Anterior cingulate cortex (tissue), 58 donors: ENCODE data around the gene CDH22.

Experiments
- DNase-seq, 58 donors: peaks; one replicate each; lab custom pipeline; 2025; lab: John Stamatoyannopoulos, UW

Gene CDH22

DNA sequence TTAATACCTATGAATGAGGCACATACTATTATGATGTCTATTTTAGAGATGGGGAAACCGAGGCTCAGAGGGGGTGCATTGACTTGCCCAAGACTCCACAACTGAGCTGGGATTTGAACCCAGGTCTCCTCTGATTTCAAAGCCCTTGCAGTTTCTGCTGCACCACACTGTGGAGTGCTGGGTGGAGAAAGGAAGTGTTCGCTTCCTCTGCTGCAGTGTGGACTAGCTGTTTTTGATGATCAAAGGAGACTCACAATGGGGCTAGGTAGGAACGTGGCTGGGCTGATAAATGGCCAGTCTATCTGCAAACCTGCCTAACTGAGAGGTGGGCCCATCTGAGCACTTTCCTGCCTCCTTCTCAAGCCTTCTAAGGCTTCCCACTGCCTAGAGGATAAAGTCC lies 102.9 kb downstream of the CDH22 start:
- no peak for DNase-seq

DNA sequence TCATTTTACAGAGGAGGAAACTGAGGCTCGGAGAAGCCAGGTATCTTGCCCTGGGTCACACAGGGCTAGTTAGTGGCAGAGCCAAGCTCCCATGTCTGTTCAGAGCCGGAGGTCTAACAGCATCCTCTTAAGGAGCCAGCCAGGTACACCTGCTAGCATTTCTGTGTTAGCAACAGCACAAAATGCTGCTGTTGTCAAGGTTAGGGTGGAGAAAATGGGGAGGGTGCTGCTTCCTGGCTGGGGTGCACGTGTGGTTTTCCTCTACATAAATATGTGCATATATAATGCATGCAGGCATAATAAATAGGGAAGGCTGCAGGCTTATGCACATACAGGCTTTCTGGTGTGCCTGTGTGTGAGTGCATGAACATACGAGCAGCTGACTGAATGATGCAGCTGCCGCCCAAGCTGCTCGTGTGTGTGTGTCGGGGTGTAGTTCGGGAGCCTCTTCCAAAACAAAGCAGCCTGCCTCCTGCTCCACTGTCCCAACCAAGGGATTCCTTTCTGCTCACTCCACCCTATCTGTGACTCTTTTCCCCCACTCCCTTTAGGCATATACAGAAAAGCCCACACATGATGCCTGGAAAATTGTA lies 103.6 kb downstream of the CDH22 start:
- DNase-seq: peak in 2 of 58 donors; percentile 12 to 32

DNA sequence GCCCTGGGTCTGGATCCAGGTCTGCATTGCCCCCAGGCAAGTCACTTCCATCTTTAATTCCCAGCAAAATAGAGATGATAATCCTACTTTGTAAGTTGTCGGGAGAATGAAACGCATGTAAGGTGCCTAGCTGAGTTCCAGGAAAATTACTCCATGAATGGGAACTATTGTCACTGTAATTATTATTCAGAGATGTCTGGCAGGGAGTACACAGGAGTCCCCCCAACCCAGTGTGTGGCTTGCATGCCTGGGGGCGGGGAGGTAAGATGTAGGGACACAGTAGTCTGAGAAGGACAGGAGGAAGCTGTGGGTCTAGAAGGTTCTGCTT lies 104.8 kb downstream of the CDH22 start:
- no peak for DNase-seq

DNA sequence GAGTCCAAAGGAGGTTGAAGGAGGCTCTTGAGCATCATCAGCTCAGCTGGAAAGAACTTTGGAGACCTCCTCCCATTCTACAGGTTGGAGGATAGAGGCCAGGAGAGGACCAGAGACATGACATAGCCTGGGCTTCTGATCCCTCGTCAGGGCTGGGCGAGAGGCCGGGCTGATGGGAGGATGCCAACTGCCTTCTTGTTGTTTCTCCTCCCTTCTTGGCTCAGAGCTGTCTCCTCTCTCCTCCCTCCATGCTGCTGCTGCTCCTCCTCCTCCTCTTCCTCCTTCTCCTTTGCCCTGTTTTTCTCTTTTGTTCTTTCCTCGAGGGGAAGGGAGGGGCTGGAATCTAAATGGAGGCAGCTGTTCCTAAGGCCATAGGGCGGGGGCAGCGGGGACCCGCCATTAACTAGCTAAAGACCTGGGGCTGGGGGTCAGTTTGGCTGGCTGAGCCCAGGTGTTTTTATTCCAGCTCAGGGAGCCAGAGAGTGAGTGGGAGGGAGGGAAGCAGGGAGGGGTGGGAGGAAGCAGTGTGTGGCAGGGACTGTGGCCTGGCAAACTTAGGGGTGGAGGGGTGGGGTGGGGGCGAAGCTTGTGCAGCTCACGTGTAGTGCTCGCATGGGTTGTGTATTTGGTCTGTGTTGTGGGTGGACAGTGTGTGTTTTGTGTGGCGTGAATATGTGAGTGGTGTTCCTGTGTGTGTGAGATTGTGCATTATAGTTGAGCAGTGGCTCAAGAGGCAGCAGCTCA lies 105.4 kb downstream of the CDH22 start:
- peak in 21 of 58 donors; percentile 8 to 51 (median 20) for DNase-seq

DNA sequence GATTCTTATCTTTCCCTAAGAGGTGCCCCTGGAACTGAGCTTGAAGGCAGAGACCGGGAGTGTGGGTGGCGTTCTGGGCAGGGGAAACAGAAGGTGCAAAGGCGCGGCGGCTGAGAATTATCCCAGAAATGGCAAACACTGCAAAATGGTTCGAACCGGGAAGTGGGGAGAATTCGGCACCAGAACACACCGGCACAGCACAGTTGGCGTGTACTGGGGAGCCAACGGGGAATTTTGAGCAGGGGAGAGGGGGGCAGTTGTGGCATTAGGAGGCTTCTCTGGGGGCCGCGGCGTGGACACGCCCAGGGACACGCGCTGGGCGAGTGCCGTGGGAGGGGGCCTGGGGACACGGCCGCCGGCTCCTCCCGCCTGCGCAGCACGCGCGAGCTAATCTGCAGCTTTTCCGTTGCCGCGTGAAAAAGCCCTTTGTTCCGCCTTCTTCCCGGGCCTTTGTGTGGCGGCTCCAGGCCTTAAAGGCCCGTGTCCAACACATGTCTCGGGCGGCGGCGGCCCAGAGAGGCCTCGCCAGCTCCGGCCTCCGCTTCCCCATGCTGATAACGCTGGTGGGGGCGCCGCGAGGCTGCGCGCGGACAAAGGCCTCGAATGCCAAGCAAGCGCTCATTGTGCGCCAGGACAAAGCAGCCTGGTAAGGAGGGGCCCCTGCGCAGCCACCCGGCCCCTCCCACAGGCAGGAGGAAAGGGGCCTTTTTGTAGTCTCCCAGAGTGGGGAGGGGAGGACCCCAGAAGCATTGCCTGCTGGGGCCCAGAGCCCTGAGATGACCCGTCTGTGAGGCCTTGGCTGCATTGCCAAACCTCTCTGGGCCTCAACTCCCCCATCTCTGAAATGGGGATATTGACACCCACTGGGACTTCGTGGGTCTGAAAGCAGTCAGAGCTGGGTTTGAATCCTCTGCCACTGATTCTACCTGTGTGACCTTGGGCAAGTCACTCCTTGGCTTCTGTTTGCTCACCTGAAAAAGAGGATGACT lies 107.4 kb downstream of the CDH22 start:
- DNase-seq: peak in 41 of 58 donors; percentile 11 to 74 (median 42)

DNA sequence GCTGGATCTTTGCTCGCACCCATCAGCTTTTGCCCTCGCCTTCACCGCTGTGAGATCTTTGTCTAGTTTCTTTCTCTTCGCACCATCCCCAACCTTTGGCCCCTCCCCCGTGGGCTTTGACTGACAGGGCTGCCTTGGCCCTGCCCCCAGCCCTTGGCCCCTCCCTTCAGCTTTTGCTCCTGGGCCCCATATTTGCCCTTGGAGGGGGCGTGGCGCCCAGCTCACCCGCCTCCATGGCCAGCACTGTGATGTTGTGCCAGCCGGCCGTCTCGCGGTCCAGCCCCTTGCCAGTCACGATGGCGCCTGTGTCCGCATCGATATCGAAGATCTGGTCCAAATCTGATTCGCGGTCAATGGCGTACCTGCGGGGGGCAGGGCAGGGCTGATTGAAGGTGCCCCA lies 109.1 kb downstream of the CDH22 start:
- no peak for DNase-seq

DNA sequence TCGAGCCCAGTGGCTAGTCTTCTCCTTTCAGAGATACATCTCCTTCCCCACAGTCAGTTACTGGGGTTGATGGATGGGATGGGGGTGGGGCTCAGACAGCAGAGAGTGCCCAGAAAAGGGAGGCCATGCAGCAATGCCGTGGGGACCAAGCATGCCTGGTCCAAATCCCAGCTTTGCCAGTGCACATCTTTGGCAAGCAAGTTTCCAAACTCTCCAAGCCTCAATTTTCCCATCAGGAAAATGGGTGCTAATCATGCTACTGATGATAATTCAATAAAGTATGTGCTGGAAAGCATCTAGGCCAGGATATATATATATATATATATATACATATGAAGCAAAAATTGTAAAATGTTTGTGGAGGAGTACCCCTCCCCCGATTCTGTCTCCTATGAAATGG lies 111.3 kb downstream of the CDH22 start:
- DNase-seq: no peak

DNA sequence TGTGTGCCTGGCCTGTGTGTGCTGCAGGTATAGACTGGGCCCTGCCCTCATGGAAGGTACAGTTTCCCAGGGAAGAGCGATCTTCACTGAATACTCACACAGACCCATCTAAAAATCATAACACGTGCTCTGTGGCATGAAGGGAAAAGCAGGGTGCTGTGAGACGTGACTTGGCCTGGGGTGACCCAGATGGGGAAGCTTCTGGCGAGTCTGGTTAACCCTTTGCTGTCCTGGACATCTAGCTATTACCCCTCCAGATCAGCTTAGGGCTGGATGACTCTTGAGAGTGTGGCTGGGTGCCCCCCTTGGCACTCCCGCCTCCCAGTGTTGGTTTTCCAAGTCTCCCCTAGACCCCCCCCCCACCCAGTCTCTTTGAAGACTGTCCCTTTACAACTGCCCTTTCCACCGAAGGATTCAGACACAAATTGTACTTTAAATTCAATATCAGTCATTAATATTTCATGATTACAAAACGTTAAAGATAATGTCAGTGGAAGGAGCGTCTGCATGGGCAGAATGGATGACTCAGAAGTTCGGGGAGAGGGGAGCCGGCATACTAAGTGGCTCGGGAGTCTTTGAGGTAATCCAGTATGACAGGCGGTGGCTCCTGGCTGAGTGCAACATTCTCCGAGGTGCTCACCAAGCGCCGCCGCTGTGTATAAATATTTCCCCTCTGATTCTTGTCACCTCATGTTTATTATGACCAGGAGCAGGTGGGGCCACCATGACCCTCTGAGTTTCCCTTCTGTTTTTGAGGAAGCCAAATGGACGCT lies 112.8 kb downstream of the CDH22 start:
- DNase-seq: peak in 1 of 58 donors; percentile 3

DNA sequence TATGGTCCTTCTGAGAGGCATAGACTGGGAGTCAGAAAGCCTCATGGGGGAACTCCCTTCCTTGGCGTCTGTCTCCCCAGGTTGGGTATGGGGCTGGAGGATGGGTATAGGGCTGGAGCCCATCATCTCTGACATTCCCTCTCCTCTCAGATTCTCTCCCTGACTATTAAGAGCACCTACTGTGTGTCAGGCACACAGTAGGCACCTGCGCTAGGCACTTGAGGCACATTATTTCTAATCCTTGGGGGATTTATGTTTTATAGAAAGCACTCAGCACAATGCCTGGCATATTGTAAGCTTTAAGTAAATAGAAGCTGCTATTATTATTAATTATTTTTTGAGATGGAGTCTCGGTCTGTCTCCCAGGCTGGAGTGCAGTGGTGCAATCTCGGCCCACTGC lies 113.9 kb downstream of the CDH22 start:
- DNase-seq: no peak

DNA sequence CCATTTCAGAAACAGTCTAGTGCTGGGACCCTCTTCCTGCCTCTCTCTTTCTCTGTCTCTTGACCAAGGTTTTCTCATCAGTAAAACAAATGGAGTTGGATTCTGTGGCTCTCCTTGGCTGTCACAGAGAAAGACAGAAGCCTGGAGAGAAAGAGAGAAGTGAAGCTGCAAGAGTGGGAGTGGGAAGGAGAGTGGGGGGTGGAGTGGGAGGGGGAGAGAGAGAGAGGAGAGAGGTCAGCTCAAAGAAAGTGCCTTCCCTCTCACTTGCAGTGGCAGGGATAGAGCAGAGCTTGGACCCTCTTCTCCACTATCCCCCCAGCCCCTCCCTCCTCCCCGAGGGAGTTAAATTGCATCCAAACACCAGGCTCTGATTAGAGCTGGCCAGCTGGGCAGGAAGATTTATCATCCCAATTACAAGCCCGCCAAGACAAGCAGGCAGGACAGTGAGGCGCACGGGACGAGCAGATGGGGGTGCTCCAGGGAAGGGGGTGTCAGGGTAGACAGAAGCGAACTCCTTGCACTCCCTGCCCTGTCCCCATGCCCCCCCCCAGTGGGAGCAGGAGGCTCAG lies 115.8 kb downstream of the CDH22 start:
- no peak for DNase-seq

DNA sequence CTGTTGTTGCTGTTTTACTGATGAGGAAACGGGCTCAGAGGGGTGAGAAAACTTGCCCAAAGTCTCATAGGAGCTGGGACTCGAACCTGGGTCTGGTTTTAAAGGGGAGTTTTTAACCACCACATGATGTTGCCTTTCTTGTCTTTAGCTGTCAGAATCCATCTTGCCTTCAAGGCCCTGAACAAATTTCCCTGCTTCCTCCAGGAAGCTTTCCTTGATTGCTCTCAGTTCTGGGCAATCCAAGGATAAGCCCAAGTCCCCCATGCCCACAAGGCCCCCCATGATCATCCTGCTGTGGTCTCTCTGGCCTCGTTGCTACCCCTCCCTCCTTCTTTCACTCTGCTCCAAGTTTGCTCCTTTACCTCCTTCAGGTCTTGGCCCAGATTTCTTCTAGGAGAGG lies 116.7 kb downstream of the CDH22 start:
- DNase-seq: no peak

DNA sequence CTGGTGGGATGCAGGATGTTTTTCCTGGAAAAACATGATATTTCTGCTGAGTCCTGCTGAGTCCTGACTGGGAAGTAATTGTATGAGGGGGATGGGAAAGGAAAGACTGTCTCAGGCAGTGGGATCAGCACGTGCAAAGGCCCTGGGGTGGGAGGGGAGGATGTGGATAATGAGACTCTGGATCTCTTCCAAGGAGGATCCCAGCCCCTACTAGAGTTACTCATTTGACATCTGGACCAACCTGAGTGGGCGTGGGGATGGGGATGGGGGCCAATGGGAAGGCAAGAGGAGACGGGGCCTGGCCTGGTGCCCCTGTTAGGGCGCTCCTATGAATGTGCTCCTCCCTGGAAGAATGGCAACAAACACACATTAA lies 117.1 kb downstream of the CDH22 start:
- no peak for DNase-seq

DNA sequence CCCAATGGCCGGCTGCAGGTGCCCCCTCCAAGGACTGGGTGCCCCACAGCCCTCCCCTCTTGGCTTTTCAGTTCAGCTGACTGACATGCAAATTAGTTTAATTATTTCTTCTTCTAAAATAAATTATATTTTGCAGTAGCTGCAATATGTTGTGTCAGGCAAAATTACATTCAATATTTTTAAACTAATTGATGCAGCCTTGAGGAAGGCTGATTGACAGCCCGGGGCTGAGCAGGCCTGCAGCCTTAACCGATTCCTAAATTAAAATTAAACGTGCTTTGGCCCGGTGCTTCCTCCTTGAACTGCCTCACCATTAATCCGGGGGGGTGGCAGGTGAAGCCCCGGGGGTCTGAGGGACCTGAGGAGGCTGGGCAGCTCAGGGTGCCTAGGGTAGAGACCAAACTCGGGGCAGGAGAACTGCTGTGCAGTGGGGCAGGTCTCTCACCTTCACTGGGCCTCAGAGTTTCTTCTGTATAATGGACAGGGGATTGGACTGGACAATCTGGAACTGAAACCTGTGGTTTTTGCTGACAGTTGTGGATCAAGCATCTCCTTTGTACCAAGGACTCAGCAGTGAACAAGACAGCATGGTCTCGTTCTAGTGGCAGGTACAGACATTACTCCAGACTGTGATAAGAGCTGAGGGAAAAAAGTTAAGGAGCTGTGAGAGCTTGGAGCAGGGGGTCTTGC lies 117.7 kb downstream of the CDH22 start:
- no peak for DNase-seq

DNA sequence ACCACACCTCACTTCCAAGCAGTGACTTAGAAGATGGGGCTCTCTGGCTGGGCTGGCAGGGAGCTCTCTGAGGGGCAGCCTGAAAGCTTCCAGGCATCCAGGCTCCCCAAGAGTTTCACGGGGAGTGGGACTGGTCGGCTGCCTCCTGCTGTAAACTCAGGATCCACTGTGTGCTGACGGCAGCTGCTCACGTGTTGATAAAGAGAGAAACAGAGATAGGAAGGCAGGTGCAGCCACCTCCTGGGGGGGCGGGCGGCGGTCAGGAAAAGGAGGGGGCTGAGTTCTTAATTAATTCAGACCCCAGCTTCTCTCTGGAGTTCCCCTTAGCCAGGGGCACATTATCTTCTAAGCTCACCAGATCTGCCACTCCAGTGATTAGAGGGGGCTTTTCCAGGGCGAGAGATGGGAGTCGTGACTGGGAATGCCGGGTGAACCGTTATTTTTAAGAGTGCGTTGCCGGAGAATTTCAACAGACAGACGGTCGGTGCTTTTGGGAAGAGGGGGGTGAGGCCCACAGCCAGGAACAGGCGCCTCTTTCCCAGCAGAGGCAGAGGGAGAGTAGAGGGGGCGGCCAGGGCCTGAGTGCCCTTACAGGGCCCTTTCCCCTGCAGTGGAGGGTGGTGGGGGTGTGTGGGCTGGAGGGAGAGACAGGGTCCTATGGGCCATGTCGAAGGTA lies 119.3 kb downstream of the CDH22 start:
- DNase-seq: peak in 3 of 58 donors; percentile 14 to 24 (median 20)

DNA sequence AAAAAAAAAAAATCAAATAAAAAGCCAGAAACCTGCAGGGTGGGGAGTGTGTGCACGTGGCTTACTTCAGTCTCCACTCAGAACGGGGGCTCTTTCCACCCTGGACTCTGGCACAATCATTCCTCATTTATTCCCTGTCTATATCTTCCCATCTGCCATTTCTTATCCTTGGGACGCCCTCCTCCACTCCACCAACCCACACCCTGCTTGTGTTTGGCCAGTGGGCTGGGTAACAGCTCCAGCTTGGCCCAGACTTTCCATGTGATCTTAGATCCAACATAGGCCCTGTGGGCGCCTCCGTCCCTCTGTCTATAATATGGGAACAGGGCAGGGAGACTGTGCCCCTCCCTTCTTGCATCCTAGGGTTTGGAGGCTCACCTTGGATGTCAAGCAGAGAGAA lies 122.1 kb downstream of the CDH22 start:
- DNase-seq: peak in 2 of 58 donors; percentile 11 to 16

DNA sequence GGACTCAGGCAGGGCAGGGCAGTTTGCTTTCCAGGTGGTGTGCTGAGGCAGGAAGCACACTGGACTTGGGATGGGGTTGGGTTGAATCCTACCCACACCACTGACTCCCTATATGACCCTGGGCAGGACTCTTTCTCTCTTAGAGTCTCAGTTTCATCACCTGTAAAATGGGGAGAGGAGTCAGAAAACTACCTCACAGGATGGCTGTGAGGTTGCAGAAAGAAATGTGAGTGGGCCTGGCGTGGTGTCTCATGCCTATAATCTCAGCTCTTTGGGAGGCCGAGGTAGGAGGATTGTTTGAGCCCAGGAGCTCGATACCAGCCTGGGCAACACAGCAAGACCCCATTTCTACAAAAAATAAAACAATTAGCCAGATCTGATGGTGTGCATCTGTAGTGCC lies 122.9 kb downstream of the CDH22 start:
- no peak for DNase-seq

DNA sequence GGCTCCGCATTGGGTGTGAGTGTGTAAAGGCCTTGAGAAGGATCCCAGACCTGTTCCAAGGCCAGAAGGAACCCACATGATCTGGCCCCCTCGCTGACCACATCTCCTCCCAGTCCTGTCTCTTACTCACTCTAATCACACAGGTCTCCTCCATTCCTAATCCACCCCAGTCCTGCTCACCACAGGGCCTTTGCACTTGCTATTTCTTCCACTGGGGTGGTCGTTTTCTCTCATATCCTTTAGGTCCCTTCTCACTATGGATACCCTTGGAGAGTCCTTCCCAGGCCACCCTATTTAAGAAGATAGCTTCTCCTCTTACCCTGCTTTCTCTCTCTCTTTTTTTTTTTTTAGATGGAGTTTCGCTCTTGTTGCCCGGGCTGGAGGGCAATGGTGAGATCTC lies 124.5 kb downstream of the CDH22 start:
- DNase-seq: no peak

DNA sequence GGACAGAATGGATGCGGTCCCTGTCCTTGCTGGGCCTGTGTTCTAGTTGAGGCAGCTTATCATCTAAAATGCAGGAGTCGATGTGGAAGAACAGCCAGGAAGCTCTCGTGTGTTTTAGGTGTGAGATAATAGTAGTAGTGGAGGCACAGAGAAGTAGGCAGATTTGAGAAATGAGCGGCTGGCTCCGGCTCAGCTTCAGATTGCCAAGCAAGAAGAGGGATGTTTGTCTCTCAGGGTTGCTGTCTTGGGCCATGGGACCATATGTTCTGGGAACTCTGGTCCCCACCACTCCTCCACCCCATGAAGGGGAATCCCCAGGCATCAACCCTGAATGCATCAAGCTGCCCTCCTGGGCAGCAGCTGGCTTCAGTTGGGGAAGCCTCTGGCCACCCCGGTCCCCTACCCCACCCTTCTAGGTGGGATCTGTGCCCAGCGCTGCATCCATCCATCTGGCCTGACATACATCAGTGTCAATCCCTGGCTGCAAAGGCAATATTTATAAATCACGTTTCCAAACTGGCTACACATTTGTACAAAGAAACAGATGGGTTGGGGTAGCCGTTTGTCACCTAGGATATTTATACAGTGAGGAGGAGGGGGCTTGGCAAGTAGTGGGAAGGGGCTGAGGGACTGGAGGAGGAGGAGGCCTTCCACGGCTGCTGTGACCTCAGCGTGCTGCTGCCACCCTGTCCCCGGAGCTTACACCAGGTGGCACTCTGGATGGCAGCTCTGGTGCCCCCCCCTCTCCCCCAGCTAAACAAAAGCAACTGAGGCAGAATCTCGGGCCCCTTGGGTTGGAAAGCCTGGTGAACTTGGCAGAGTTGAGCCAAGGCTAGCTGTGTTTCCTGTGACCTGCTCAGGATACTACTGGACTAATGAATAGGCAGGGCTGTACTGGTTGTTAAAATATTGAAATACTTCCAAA lies 125.8 kb downstream of the CDH22 start:
- DNase-seq: peak in 9 of 58 donors; percentile 8 to 46 (median 19)
